Heart right ventricle (tissue), 16 donors: ENCODE measurements around the gene CARMIL1. TPM values are rescaled to one million over a fixed set of nuclear protein-coding genes. Genes with fewer than 3 reads are reported as not detected.
A peak's percentile ranks its signal among the peaks of the same experiment; 100 is the strongest.

ENCODE experiments used
- ATAC-seq, 8 donors: fragments of 200-7000 bp; cut with Tn5 transposase; one replicate each; pipeline ENCODE4 v1.9.1; 2020; ENCODE audit warnings: mild to moderate bottlenecking in 8 of 8, moderate library complexity in 8 of 8, moderate number of reproducible peaks in 1 of 8
- DNase-seq, 2 donors: peaks; one replicate each; pipeline ENCODE4 v3.0.0-alpha.2; 2020
- H3K27ac ChIP-seq, 10 donors: fragments of 200-600 bp; sonication (generic) in 2 of 10; one replicate each; pipeline versions ENCODE4 v1.5.0 to v1.8.0; 2020 to 2022; ENCODE audit warnings: mild to moderate bottlenecking in 3 of 10
- H3K27me3 ChIP-seq, 7 donors: fragments of 200-600 bp; one replicate each; pipeline ENCODE4 v1.8.0; 2021 to 2022; ENCODE audit warnings: mild to moderate bottlenecking in 2 of 7
- H3K36me3 ChIP-seq, 9 donors: fragments of 200-600 bp; sonication (generic) in 1 of 9; one replicate each; pipeline versions ENCODE4 v1.5.0 to v1.8.0; 2020 to 2022; ENCODE audit warnings: mild to moderate bottlenecking in 2 of 9
- H3K4me1 ChIP-seq, 9 donors: fragments of 200-600 bp; sonication (generic) in 1 of 9; one replicate each; pipeline versions ENCODE4 v1.5.0 to v1.8.0; 2020 to 2022; ENCODE audit warnings: mild to moderate bottlenecking in 4 of 9
- H3K4me3 ChIP-seq, 10 donors: fragments of 200-600 bp; sonication (generic) in 2 of 10; one replicate each; pipeline versions ENCODE4 v1.5.0 to v1.8.0; 2020 to 2022; ENCODE audit warnings: mild to moderate bottlenecking in 7 of 10, moderate library complexity in 2 of 10
- H3K9me3 ChIP-seq, 11 donors: fragments of 200-600 bp in 10 of 11; sonication (generic) in 2 of 11; one replicate each; pipeline versions ENCODE4 v1.5.0 to v1.8.0; 2013 to 2022; ENCODE audit warnings: mild to moderate bottlenecking in 2 of 11, control low read depth in 1 of 11, moderate library complexity in 1 of 11
- WGBS, 2 donors: extraction: QIAGEN DNeasy Blood & Tissue Kit; methylation state at CpG; one replicate each; pipeline ENCODE4 v1.1.7; 2013; ENCODE audit warnings: inconsistent platforms in 1 of 2; 5-methylcytosine and 5-hydroxymethylcytosine counted together
- intact Hi-C, 10 donors: fragments of 100-400 bp; cut with DNase I; formaldehyde crosslinking; loops; one replicate each; pipeline versions ENCODE4 v1.11.1 to v1.14.2; 2022
- polyA plus RNA-seq, 2 donors: library from polyadenylated mRNA; stranded (reverse); fragments of 200-250 nt; gene quantifications; one replicate each; pipeline ENCODE4 v1.2.3, GENCODE V29; 2013
- total RNA-seq, 10 donors: library from RNA; stranded (reverse); fragmentation: NEBNext Ultra II Directional in 3 of 10; extraction: Animal tissue kit (Norgen Biotek cat#: 25700) in 3 of 10; gene quantifications; one replicate each; pipeline versions ENCODE4 v1.2.1 to v1.2.4, GENCODE V29; 2021 to 2023
- TF ChIP-seq, protein P1 (sequence below), 9 donors: fragments of 200-600 bp; sonication (generic) in 2 of 9; IDR thresholded peaks; one replicate each; pipeline versions ENCODE4 v1.5.0 to v1.8.0; 2021 to 2022; ENCODE audit warnings: antibody characterized with exemption in 9 of 9, mild to moderate bottlenecking in 5 of 9, moderate library complexity in 1 of 9
- donor health status: Arrhythmogenic right ventricular cardiomyopathy.
- donor health status: ischemic (EF 13 %, LVEDD 7.1; RV severe dilation, severe dysfunction).
- donor health status: healthy with polysubstance abuse.
- donor health status: DM: no; HTN: yes; CAD: no.
- donor health status: DM: no; HTN: no; CAD: no.
- donor health status: ischemic (EF 25% LVEDD 6.9; RV normal size, moderate dysfunction).
- donor health status: ischemic (EF 25% LVEDD 5.7; RV mildly dilated, moderate dysfunction).
- donor health status: healthy.
- donor health status: DM: yes; HTN: yes; CAD: no.
- donor health status: Ischemic cardiomyopathy.
- donor health status: ischemic (EF 35%, LVEDD 5.7; RV mildly dilated, moderate dysfunction).
- donor health status: nonischemic (EF 11% LVEDD 7.7; RV severe dilation, severe dysfunction).
- donor health status: DM: yes; HTN: yes; CAD: no.
- donor health status: PGD.
- donor health status: ischemic (EF 29% LVEDD 5.4; RV normal size, mild dysfunction).
- donor health status: nonischemic (EF 23%, LVEDD 6.1; RV moderate dilation, normal function).

CARMIL1 gene
- total and polyA plus RNA-seq, 12 donors: 1.2 to 10.3 (median 4.1) TPM

DNA sequence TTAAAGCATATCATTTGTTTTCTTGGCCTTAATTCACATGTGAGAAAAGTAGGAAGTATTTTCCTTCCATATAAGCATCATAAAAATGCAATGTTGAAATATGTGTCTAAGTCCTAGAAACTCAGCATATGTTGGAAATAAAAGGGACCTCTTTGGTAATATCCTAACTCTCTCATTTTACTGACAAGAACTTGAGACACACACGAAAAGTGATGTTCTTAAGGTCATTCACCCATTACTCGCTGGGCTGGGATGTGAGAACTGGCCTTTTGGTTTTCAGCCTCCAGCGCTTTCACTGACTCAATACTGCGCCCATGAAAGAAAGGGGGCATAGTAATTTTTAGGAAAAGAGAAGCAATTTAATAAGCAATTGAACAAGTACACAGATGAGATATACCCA, 219.3 kb downstream of the CARMIL1 start:
- TF ChIP-seq, protein P1, sequence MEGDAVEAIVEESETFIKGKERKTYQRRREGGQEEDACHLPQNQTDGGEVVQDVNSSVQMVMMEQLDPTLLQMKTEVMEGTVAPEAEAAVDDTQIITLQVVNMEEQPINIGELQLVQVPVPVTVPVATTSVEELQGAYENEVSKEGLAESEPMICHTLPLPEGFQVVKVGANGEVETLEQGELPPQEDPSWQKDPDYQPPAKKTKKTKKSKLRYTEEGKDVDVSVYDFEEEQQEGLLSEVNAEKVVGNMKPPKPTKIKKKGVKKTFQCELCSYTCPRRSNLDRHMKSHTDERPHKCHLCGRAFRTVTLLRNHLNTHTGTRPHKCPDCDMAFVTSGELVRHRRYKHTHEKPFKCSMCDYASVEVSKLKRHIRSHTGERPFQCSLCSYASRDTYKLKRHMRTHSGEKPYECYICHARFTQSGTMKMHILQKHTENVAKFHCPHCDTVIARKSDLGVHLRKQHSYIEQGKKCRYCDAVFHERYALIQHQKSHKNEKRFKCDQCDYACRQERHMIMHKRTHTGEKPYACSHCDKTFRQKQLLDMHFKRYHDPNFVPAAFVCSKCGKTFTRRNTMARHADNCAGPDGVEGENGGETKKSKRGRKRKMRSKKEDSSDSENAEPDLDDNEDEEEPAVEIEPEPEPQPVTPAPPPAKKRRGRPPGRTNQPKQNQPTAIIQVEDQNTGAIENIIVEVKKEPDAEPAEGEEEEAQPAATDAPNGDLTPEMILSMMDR (IDR thresholded peaks at IDR 0.05): no peak
- ATAC-seq (no peak), DNase-seq (no peak)
- no peak overlapping the region for H3K4me3 ChIP-seq
- no peaks in the 10 kb centered on the region for H3K9me3 ChIP-seq
- peaks cover 0 to 11% (median 0%) of the 10 kb centered on the region in 9 donors for H3K4me1 ChIP-seq
- peak overlapping the region in 1 of 10 donors; percentile 46 for H3K27ac ChIP-seq
- no peaks in the 10 kb centered on the region for H3K36me3 ChIP-seq
- 89 to 91% methylated on average over 4 of the region's 4 CpGs for WGBS, 2 donors
- no peaks in the 10 kb centered on the region for H3K27me3 ChIP-seq
- intact Hi-C loops: no loop called here

DNA sequence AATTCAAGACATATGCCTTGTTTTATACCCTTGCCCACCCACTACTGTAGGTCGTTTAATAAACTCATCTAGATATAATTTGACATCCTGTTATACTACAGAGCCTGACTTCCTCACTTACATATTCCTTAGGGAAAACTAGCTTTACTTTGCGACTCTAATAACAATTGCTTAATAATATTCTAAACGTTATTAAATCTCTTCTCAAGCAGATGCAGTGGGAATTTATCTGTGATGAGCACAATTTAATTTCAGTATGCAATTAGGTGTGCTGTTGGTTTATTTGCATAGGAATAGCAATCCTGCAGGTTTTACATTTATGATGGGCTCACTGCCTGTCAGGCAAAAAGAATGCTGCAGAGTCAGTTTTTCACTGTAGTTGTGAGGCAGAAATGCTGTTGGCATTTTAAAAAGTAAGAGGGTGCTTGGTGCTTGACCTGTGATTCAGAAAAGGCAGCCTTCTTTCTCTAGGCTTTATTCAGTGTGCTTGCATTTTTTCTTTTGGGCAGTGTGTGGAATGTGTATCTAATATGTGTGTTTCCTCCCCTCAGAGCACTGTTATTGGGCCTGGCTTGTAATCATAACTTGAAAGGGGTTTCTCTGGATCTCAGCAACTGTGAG, 220.6 kb downstream of the CARMIL1 start:
- Histone ChIP-seq H3K36me3 (no peaks in the 10 kb centered on the region), H3K27ac (no peak overlapping the region), H3K4me1 (peaks cover 0 to 11% (median 0%) of the 10 kb centered on the region in 9 donors), H3K4me3 (no peak overlapping the region), H3K27me3 (no peaks in the 10 kb centered on the region), H3K9me3 (no peaks in the 10 kb centered on the region)
- intact Hi-C loops: no loop called here
- TF ChIP-seq, protein P1 (IDR thresholded peaks at IDR 0.05): no peak
- WGBS, 2 donors: 48 to 49% methylated on average over 3 of the region's 3 CpGs
- ATAC-seq (no peak), DNase-seq (no peak)

DNA sequence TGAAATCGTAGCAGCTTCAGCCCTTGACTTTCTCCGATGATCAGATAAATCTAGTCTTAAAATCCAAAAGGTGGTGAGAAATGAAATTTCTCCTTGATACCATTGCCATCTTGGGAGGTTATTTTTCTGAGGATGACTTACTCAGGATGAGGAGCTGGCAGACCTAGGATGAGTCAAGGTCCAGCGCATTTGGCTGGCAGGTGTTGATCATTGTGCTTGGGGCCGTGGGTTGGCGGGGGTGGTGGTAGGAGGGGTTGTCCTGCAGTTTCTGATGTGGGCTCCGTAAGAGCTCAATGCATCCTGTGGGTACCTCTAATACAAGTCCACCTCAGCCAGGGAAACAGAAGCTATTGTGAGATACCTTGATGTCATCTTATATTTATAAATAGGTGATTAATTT, 224.5 kb downstream of the CARMIL1 start:
- Histone ChIP-seq H3K27me3 (no peaks in the 10 kb centered on the region), H3K36me3 (no peaks in the 10 kb centered on the region), H3K9me3 (no peaks in the 10 kb centered on the region), H3K27ac (no peak overlapping the region), H3K4me1 (no peaks in the 10 kb centered on the region), H3K4me3 (no peak overlapping the region)
- ATAC-seq (no peak), DNase-seq (no peak)
- intact Hi-C loops: no loop called here
- WGBS, 2 donors: 93 to 97% methylated on average over 6 of the region's 6 CpGs
- TF ChIP-seq, protein P1 (IDR thresholded peaks at IDR 0.05): no peak

- H3K4me1 ChIP-seq: no peaks in the 10 kb centered on the region
- no peak overlapping the region for H3K4me3 ChIP-seq
- no peaks in the 10 kb centered on the region for H3K9me3 ChIP-seq
- TF ChIP-seq, protein P1 (IDR thresholded peaks at IDR 0.05): no peak
- no peaks in the 10 kb centered on the region for H3K27me3 ChIP-seq
- DNase-seq (no peak), ATAC-seq (no peak)
- no peaks in the 10 kb centered on the region for H3K36me3 ChIP-seq
- H3K27ac ChIP-seq: no peak overlapping the region
- WGBS, 2 donors: 84 to 92% methylated on average over 4 of the region's 4 CpGs
- intact Hi-C loops: no loop called here
Measured at GRCh38 chr6:25504661-25505060, 225.5 kb downstream of the CARMIL1 start.
